Endothelial cell of umbilical vein (primary cell): ENCODE measurements around the gene SH3PXD2B. TPM values are rescaled to one million over a fixed set of nuclear protein-coding genes. Genes with fewer than 3 reads are reported as not detected.

ENCODE experiments used
- BruUV-seq: library from RNA; stranded (reverse); fragments of 400-500 nt; replicated peaks from 2 replicates; lab custom pipeline; 2021; lab: Mats Ljungman, UMichigan
- CTCF ChIA-PET: fragments of 300-600, 350-600 bp; sonication (Branson Sonifier 250); formaldehyde crosslinking; loops from one replicate; lab custom pipeline; 2021; ENCODE audit warnings: antibody characterized with exemption, inconsistent platforms; lab: Charles Lee
- POLR2A ChIA-PET: fragments of 300-600, 350-600 bp; sonication (Branson Sonifier 250); formaldehyde crosslinking; loops from one replicate; lab custom pipeline; 2021; ENCODE audit warnings: antibody characterized with exemption, inconsistent platforms; lab: Charles Lee
- DNase-seq: peaks from one replicate; pipeline ENCODE4 v3.0.0-alpha.2; 2011; ENCODE audit warnings: low read depth, low spot score
- FAIRE-seq: peaks from 2 replicates; lab custom pipeline; 2011; peaks lifted over from hg19 to GRCh38; lab: Jason Lieb, UNC
- H2AFZ ChIP-seq: 2 replicates; pipeline ENCODE4 v1.6.0; 2012; ENCODE audit warnings: low read depth, low read length, control low read depth, inconsistent platforms
- H3K27ac ChIP-seq: 2 replicates; pipeline ENCODE4 v1.5.1; 2011; ENCODE audit warnings: low read depth, mild to moderate bottlenecking, control low read depth, low read length, moderate library complexity; ENCODE audit not compliant: insufficient read depth
- H3K27me3 ChIP-seq, 2 experiments: 2 replicates each; pipeline versions ENCODE4 v1.6.0 to v1.6.1; 2011; ENCODE audit warnings: low read length in 2 of 2, mixed read lengths in 1 of 2; ENCODE audit not compliant: control insufficient read depth in 2 of 2, insufficient read depth in 2 of 2
- H3K36me3 ChIP-seq, 2 experiments: 2 replicates in 1 of 2; 3 replicates in 1 of 2; pipeline ENCODE4 v1.5.1; 2011; ENCODE audit warnings: low read length in 2 of 2, mild to moderate bottlenecking in 1 of 2, moderate library complexity in 1 of 2; ENCODE audit not compliant: control insufficient read depth in 2 of 2, insufficient read depth in 2 of 2; ENCODE audit errors: extremely low read depth in 1 of 2
- H3K4me1 ChIP-seq: 3 replicates; pipeline ENCODE4 v1.5.1; 2011; ENCODE audit warnings: mild to moderate bottlenecking, low read length; ENCODE audit not compliant: control insufficient read depth, insufficient read depth; ENCODE audit errors: extremely low read depth
- H3K4me2 ChIP-seq: 2 replicates; pipeline ENCODE4 v1.6.1; 2011; ENCODE audit warnings: low read length, control low read depth, mixed read lengths; ENCODE audit not compliant: insufficient read depth
- H3K4me3 ChIP-seq, 3 experiments: fragments of 200-600 bp in 1 of 3; sonication (generic), shearing (Covaris generic) in 1 of 3; replicated peaks in 1 of 3; 2 replicates each; pipeline ENCODE4 v1.5.1; 2011 to 2016; ENCODE audit warnings: control low read depth in 3 of 3, low read length in 3 of 3, mild to moderate bottlenecking in 2 of 3, inconsistent platforms in 1 of 3, low read depth in 1 of 3, moderate library complexity in 1 of 3; ENCODE audit not compliant: insufficient read depth in 1 of 3
- H3K79me2 ChIP-seq: 2 replicates; pipeline ENCODE4 v1.6.0; 2012; ENCODE audit warnings: low read length, inconsistent platforms; ENCODE audit not compliant: control insufficient read depth, insufficient read depth
- H3K9ac ChIP-seq: replicated peaks from 2 replicates; pipeline ENCODE3; 2011; ENCODE audit warnings: low read length, control low read depth; ENCODE audit not compliant: insufficient read depth; ENCODE audit errors: extremely low read depth
- H3K9me1 ChIP-seq: replicated peaks from 3 replicates; pipeline ENCODE4 v1.6.0; 2011; ENCODE audit warnings: mild to moderate bottlenecking, low read length; ENCODE audit not compliant: control insufficient read depth, insufficient read depth; ENCODE audit errors: extremely low read depth
- H3K9me3 ChIP-seq: replicated peaks from 2 replicates; pipeline ENCODE4 v1.5.1; 2012; ENCODE audit warnings: low read length, inconsistent platforms; ENCODE audit not compliant: control insufficient read depth, insufficient read depth
- H4K20me1 ChIP-seq: replicated peaks from 2 replicates; pipeline ENCODE3; 2011; ENCODE audit warnings: mild to moderate bottlenecking, low read length; ENCODE audit not compliant: control insufficient read depth, insufficient read depth; ENCODE audit errors: extremely low read depth
- CTCF ChIP-seq, 2 donors: IDR thresholded peaks; 1 replicate in 1 of 2; 2 replicates in 1 of 2; pipeline ENCODE4 v1.5.1; 2011; ENCODE audit warnings: low read length in 2 of 2, mild to moderate bottlenecking in 2 of 2, moderate library complexity in 2 of 2, control low read depth in 1 of 2, inconsistent platforms in 1 of 2, low read depth in 1 of 2; ENCODE audit not compliant: insufficient read depth in 1 of 2; ENCODE audit errors: extremely low read depth in 1 of 2
- EZH2 ChIP-seq: IDR thresholded peaks from 2 replicates; pipeline ENCODE4 v1.6.1; 2012; ENCODE audit warnings: borderline replicate concordance, low read depth, mild to moderate bottlenecking, moderate library complexity, low read length, inconsistent platforms; ENCODE audit not compliant: severe bottlenecking
- FOS ChIP-seq: IDR thresholded peaks from 2 replicates; pipeline ENCODE4 v1.6.1; 2011; ENCODE audit warnings: mild to moderate bottlenecking, low read length, moderate library complexity, borderline replicate concordance; ENCODE audit not compliant: insufficient read depth
- GATA2 ChIP-seq: IDR thresholded peaks from 2 replicates; pipeline ENCODE4 v1.7.0; 2011; ENCODE audit warnings: low read depth, mild to moderate bottlenecking, moderate library complexity, mixed read lengths, low read length; ENCODE audit not compliant: insufficient read length, insufficient read depth
- JUN ChIP-seq: IDR thresholded peaks from 2 replicates; pipeline ENCODE4 v1.6.1; 2011; ENCODE audit warnings: borderline replicate concordance, low read depth; ENCODE audit not compliant: insufficient read length, insufficient read depth
- MAX ChIP-seq: IDR thresholded peaks from 2 replicates; pipeline ENCODE4 v1.6.1; 2011; ENCODE audit not compliant: insufficient read depth, insufficient read length
- MYC ChIP-seq: IDR thresholded peaks from one replicate; pipeline ENCODE4 v1.6.1; 2011; ENCODE audit warnings: mild to moderate bottlenecking, low read depth, low read length
- POLR2A ChIP-seq: IDR thresholded peaks from 2 replicates; pipeline ENCODE4 v1.6.1; 2012; ENCODE audit warnings: low read depth, mild to moderate bottlenecking, control low read depth, low read length
- POLR2AphosphoS5 ChIP-seq: IDR thresholded peaks from 2 replicates; pipeline ENCODE4 v1.6.1; 2012; ENCODE audit warnings: low read depth, mild to moderate bottlenecking, control low read depth, low read length, moderate library complexity; ENCODE audit not compliant: insufficient read depth
- dilution Hi-C: fragments of 300-500 bp; cut with MboI; formaldehyde crosslinking; loops from one replicate; pipeline ENCODE4 v1.15.0; 2019; ENCODE audit warnings: low sequenced_read_pairs; ENCODE audit not compliant: extremely low pct_ligation_motif_present
- intact Hi-C: fragments of 100-400 bp; cut with micrococcal nuclease; formaldehyde crosslinking; loops from one replicate; pipeline ENCODE4 v1.10.0; 2022
- polyA plus RNA-seq, 4 experiments: library from polyadenylated mRNA; depleted of rRNA in 3 of 4; stranded (reverse) in 3 of 4; unstranded in 1 of 4; fragments of >200 nt; gene quantifications; 2 replicates each; pipeline versions ENCODE4 v1.2.1 to v1.2.3, GENCODE V29; 2011 to 2012; ENCODE audit warnings: missing spikeins in 1 of 4
- total RNA-seq: library from RNA; stranded (reverse); gene quantifications from 2 replicates; pipeline ENCODE4 v1.2.3, GENCODE V29; 2021

The SH3PXD2B gene
- total and polyA plus RNA-seq, 2 donors (not counting 3 experiments of a cell fraction or from before 2014, with no cell fraction given), result 23.5 to 66.3 TPM

DNA sequence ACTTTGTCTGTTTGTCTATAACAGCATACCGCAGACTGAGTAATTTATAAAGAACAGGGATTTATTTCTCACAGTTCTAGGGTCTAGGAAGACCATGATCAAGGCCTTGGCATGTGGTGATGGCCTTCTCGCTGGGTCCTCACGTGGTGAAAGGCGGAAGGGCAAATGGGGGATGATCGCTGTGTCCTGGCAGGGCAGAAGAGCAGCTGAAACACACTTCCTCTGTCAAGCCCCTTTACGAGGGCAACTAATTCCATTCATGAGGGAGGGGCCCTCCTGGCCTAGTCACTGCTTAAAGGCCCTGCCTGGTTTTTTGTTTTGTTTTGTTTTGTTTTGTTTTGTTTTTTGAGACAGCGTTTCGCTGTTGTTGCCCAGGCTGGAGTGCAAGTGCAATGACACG, 128.9 kb downstream of the SH3PXD2B start:
- Histone ChIP-seq H3K9me1 (no peaks in the 10 kb centered on the region), H3K4me1 (no peaks in the 10 kb centered on the region), H4K20me1 (no peaks in the 10 kb centered on the region), H3K79me2 (no peaks in the 10 kb centered on the region), H3K36me3 (no peaks in the 10 kb centered on the region), H3K4me2 (no peak overlapping the region), H3K27ac (no peak overlapping the region), H3K9ac (no peak overlapping the region), H3K9me3 (no peaks in the 10 kb centered on the region), H2AFZ (no peak overlapping the region), H3K4me3 (no peak overlapping the region), H3K27me3 (no peaks in the 10 kb centered on the region)
- no TSS peak for BruUV-seq
- DNase-seq, result no peak
- no peak for FAIRE-seq
- ChIA-PET POLR2A (no interaction called here), CTCF (no interaction called here)
- intact Hi-C loops (no loop called here), dilution Hi-C loops (no loop called here)
- TF ChIP-seq MYC (no peak), FOS (no peak), POLR2A (no peak), JUN (no peak), CTCF (IDR thresholded peaks at IDR 0.05; ENCODE audit: extremely low read depth in 1 of 2, insufficient read depth in 1 of 2, low read depth in 1 of 2, low read length in 2 of 2) (no peak), MAX (no peak), POLR2AphosphoS5 (no peak), EZH2 (no peak), GATA2 (no peak)
